ENCODE data around the gene CHKA. TPM values are rescaled to one million over a fixed set of nuclear protein-coding genes. Genes with fewer than 3 reads are reported as not detected.

CHKA gene
- total and polyA plus RNA-seq, 9 of the 15 experiments (the other 6 are each of a cell fraction or from before 2014, with no cell fraction given): 3.6 to 37.0 (median 30.2) TPM

- no TSS peak for BruUV-seq (replicated peaks)
- POLR2A ChIA-PET: interaction anchor here (0.9 to 2.3 kb wide), 3 partner anchors 9 to 11 kb away, joined by 3 to 10 read pairs (median 8); no protein-coding TSS in a partner anchor
- WGBS (ENCODE audit: insufficient coverage, low coverage, missing lambda C conversion rate): 3% methylated on average over 10 of the region's 10 CpGs
- Histone ChIP-seq H3K9ac (ENCODE audit: insufficient read depth in 1 of 2, low read depth in 2 of 2, low read length in 2 of 2) (peak overlapping the region; percentile 98 to 99), H3K4me2 (ENCODE audit: insufficient read depth, low read length) (peak overlapping the region; percentile 95), H3K27me3 (ENCODE audit: control insufficient read depth in 2 of 2, insufficient read depth in 2 of 2, low read length in 2 of 2) (no peaks in the 10 kb centered on the region), H3K4me3 (peak overlapping the region; percentile 71), H3K9me1 (ENCODE audit: control insufficient read depth, insufficient read depth, low read length) (no peaks in the 10 kb centered on the region), H2AFZ (ENCODE audit: low read depth, low read length) (peak overlapping the region; percentile 92), H4K20me1 (replicated peaks; ENCODE audit: control insufficient read depth, insufficient read depth, low read length) (no peaks in the 10 kb centered on the region), H3K4me1 (replicated peaks in 1 of 2; ENCODE audit: control insufficient read depth in 2 of 2, insufficient read depth in 2 of 2, low read length in 2 of 2) (peaks cover 14 to 61% of the 10 kb centered on the region in 2 experiments; a peak in 4 of 5 replicates), H3K9me3 (replicated peaks; ENCODE audit: control insufficient read depth, insufficient read depth, low read depth, low read length) (no peaks in the 10 kb centered on the region), H3K79me2 (ENCODE audit: control insufficient read depth, insufficient read depth, low read length) (peaks cover 25% of the 10 kb centered on the region), H3K27ac (ENCODE audit: extremely low read depth, low read depth, low read length) (peak overlapping the region; percentile 88), H3K36me3 (ENCODE audit: control insufficient read depth, insufficient read depth, low read length) (peaks cover 33% of the 10 kb centered on the region; the same call in 2 of the 3 replicates)
- DNase-seq (ENCODE audit: extremely low read depth in 1 of 4, low spot score in 3 of 4) (peak in 1 of 4 experiments; percentile 55), ATAC-seq (peak; percentile 22), FAIRE-seq (peak; percentile 82)
- in situ Hi-C loops (cut with MboI) (no loop called here), intact Hi-C loops (cut with micrococcal nuclease) (no loop called here)
- CTCF ChIA-PET (ENCODE audit: low intra/inter-chr PET ratio): interaction anchor here (0.6 kb wide), 1 partner anchor 75 kb away, joined by 4 read pairs; no protein-coding TSS in a partner anchor
- TF ChIP-seq ELF1 (tag; IDR thresholded peaks at IDR 0.05) (0 out of 2 replicates have a peak, but pooled peaks have one; percentile 11), ZNF197 (CRISPR knock-in tag; IDR thresholded peaks at IDR 0.05; ENCODE audit: low read depth) (0 out of 2 replicates have a peak, but pooled peaks have one; percentile 1), NR2C2 (CRISPR knock-in tag; IDR thresholded peaks at IDR 0.05) (no peak), NR2C2 (tag; IDR thresholded peaks at IDR 0.05) (peak; percentile 46; the same call in 1 of the 2 replicates), ZFX (CRISPR knock-in tag; IDR thresholded peaks at IDR 0.05) (0 out of 2 replicates have a peak, but pooled peaks have one; percentile 24), ESRRA (IDR thresholded peaks at IDR 0.05; ENCODE audit: borderline replicate concordance, low read depth) (peak; percentile 1; the same call in 1 of the 2 replicates), ATF1 (CRISPR knock-in tag; IDR thresholded peaks at IDR 0.05) (no peak), ATF1 (tag; IDR thresholded peaks at IDR 0.05) (no peak), ZNF384 (IDR thresholded peaks at IDR 0.05; ENCODE audit: low read depth, low read length) (0 out of 2 replicates have a peak, but pooled peaks have one; percentile 15)
- TF ChIP-seq, protein P1, sequence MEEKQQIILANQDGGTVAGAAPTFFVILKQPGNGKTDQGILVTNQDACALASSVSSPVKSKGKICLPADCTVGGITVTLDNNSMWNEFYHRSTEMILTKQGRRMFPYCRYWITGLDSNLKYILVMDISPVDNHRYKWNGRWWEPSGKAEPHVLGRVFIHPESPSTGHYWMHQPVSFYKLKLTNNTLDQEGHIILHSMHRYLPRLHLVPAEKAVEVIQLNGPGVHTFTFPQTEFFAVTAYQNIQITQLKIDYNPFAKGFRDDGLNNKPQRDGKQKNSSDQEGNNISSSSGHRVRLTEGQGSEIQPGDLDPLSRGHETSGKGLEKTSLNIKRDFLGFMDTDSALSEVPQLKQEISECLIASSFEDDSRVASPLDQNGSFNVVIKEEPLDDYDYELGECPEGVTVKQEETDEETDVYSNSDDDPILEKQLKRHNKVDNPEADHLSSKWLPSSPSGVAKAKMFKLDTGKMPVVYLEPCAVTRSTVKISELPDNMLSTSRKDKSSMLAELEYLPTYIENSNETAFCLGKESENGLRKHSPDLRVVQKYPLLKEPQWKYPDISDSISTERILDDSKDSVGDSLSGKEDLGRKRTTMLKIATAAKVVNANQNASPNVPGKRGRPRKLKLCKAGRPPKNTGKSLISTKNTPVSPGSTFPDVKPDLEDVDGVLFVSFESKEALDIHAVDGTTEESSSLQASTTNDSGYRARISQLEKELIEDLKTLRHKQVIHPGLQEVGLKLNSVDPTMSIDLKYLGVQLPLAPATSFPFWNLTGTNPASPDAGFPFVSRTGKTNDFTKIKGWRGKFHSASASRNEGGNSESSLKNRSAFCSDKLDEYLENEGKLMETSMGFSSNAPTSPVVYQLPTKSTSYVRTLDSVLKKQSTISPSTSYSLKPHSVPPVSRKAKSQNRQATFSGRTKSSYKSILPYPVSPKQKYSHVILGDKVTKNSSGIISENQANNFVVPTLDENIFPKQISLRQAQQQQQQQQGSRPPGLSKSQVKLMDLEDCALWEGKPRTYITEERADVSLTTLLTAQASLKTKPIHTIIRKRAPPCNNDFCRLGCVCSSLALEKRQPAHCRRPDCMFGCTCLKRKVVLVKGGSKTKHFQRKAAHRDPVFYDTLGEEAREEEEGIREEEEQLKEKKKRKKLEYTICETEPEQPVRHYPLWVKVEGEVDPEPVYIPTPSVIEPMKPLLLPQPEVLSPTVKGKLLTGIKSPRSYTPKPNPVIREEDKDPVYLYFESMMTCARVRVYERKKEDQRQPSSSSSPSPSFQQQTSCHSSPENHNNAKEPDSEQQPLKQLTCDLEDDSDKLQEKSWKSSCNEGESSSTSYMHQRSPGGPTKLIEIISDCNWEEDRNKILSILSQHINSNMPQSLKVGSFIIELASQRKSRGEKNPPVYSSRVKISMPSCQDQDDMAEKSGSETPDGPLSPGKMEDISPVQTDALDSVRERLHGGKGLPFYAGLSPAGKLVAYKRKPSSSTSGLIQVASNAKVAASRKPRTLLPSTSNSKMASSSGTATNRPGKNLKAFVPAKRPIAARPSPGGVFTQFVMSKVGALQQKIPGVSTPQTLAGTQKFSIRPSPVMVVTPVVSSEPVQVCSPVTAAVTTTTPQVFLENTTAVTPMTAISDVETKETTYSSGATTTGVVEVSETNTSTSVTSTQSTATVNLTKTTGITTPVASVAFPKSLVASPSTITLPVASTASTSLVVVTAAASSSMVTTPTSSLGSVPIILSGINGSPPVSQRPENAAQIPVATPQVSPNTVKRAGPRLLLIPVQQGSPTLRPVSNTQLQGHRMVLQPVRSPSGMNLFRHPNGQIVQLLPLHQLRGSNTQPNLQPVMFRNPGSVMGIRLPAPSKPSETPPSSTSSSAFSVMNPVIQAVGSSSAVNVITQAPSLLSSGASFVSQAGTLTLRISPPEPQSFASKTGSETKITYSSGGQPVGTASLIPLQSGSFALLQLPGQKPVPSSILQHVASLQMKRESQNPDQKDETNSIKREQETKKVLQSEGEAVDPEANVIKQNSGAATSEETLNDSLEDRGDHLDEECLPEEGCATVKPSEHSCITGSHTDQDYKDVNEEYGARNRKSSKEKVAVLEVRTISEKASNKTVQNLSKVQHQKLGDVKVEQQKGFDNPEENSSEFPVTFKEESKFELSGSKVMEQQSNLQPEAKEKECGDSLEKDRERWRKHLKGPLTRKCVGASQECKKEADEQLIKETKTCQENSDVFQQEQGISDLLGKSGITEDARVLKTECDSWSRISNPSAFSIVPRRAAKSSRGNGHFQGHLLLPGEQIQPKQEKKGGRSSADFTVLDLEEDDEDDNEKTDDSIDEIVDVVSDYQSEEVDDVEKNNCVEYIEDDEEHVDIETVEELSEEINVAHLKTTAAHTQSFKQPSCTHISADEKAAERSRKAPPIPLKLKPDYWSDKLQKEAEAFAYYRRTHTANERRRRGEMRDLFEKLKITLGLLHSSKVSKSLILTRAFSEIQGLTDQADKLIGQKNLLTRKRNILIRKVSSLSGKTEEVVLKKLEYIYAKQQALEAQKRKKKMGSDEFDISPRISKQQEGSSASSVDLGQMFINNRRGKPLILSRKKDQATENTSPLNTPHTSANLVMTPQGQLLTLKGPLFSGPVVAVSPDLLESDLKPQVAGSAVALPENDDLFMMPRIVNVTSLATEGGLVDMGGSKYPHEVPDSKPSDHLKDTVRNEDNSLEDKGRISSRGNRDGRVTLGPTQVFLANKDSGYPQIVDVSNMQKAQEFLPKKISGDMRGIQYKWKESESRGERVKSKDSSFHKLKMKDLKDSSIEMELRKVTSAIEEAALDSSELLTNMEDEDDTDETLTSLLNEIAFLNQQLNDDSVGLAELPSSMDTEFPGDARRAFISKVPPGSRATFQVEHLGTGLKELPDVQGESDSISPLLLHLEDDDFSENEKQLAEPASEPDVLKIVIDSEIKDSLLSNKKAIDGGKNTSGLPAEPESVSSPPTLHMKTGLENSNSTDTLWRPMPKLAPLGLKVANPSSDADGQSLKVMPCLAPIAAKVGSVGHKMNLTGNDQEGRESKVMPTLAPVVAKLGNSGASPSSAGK (IDR thresholded peaks at IDR 0.05): no peak
Measured at GRCh38 chr11:68031144-68031464, 90.1 kb downstream of the CHKA start.
